NCI-H2081 treated with DMSO at 0.1 percent for 48 hours (cell line): Measurements from ENCODE around the gene ZNF524.

Experiments used
- DNase-seq: peaks from one replicate; lab custom pipeline; 2025; lab: John Stamatoyannopoulos, UW

ZNF524 gene

DNA sequence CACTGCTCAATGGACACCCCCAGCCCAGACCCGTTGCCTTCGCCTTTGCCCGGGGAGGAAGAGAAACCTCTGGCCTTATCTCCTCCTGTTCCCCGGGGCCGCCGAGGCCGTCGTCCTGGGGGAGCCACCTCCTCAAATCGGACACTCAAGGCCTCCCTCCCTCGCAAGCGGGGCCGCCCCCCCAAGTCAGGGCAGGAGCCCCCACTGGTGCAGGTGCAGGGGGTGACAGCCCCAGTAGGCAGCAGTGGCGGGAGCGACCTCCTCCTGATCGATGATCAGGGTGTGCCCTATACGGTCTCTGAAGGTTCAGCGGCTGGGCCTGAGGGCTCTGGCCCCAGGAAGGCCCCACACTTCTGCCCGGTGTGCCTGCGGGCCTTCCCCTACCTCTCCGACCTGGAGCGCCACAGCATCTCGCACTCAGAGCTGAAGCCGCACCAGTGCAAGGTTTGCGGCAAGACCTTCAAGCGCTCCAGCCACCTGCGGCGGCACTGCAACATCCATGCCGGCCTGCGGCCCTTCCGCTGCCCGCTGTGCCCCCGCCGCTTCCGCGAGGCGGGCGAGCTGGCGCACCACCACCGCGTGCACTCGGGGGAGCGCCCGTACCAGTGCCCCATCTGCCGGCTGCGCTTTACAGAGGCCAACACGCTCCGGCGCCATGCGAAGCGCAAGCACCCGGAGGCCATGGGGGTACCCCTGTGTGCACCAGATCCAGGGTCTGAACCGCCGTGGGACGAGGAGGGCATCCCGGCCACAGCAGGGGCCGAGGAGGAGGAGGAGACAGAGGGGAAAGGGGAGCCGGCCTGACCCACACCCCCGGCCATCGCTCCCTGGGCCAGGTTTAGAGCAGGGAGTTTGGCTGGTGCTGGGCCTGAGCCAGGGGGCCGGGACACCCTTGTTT, 2.3 kb downstream of the ZNF524 start:
- no peak for DNase-seq

- DNase-seq: no peak
These were observed 3.0 kb downstream of the ZNF524 start for GRCh38 chr19:55603115-55603514.

DNA sequence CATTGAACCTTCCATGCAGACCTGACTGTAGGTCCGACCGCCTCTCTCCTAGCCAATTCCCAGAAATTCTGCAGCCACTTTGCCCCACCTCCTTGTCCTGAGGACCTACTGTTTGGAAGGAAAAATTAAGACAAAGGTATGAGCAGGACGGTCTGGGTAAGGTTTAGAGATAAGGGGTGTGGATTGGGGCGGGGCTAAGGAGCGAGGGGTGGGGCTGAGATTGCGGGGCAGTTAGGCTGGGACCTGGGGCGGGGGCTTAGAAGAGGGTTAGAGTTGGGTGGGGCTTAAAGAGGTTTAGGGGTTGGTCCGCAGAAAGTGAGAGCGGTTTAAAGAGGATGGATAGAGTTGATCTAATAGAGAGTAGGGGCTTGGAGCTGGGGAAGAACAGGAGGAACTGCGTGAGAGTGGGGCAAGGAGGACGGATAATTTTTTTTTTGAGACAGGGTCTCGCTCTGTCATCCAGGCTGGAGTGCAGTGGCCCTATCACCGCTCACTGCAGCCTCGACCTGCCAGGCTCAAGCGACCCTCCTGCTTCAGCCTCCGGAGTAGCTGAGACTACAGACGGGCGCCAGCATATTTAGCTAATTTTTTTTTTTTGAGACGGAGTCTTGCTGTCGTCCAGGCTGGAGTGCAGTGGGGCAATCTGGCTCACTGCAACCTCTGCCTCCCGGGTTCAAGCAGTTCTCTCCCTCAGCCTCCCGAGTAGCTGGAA, 3.6 kb downstream of the ZNF524 start:
- no peak for DNase-seq

DNA sequence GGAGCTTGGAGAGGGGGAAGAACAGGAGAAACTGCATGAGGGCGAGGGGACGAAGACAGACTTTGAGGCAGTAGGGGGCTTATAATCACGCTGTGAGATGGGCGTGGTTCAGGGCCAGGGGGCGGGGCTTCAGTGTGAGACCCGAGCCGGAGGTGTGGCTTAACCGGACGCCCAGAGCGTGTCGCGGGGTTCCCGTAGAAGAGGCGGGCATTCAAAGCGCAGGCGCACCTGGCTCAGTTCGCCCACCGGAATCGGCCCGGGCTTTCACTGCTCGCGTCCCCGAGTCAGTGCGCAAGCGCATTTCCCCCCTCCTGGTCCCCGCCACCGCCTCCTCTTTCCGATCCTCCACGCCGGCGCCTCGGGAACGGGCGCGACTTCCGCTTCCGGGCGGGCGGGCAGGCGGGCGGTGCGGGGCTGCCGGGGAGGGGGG, 5.1 kb downstream of the ZNF524 start:
- DNase-seq: peak; percentile 95

GRCh38 chr19:55605637-55606470, 5.8 kb downstream of the ZNF524 start, which contains the start of gene ZNF865:
ZNF865 (plus strand) TSS chr19:55605647; CDS start chr19:55613619, 7,972 bp downstream.
- no peak for DNase-seq

DNA sequence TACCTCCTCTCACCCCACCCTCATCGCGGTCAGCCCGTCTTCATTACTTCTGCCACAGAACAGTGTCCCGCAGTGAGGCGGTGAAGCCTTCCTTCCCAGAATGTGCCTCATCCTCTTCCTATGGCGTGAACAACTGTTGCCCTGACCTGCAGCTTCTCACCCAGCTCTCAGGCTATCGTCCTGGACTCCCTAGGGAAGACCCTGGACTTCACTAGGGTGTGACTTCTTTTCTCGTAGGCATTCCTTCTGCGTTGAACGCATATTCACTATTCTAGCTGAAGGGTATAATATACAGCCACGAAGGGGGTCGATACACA, 6.3 kb downstream of the ZNF524 start:
- DNase-seq: no peak

DNA sequence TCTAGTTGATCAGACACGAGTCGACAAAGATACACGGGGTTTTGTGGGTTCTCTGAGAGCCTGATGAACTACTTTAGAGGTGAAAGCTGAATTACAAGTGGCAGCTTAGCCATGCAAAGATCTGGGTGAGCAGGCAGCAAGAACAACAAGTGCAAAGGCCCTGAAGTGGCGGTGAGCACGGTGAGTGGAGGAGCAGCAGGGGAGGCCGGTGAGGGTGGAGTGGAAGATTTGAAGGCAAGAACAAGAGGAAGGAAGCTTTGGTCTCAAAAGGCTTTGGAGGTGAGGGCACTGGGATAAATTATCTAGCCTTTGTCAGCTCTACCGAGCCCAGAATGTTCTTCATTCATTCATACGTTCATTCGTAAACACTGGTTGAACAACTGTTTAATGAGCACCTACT, 6.7 kb downstream of the ZNF524 start:
- no peak for DNase-seq

GRCh38 chr19:55609326-55609725, 9.2 kb downstream of the ZNF524 start:
- DNase-seq: no peak

GRCh38 chr19:55611300-55611982, 11.4 kb downstream of the ZNF524 start:
- no peak for DNase-seq

GRCh38 chr19:55611983-55612645, 12.0 kb downstream of the ZNF524 start:
- no peak for DNase-seq

DNA sequence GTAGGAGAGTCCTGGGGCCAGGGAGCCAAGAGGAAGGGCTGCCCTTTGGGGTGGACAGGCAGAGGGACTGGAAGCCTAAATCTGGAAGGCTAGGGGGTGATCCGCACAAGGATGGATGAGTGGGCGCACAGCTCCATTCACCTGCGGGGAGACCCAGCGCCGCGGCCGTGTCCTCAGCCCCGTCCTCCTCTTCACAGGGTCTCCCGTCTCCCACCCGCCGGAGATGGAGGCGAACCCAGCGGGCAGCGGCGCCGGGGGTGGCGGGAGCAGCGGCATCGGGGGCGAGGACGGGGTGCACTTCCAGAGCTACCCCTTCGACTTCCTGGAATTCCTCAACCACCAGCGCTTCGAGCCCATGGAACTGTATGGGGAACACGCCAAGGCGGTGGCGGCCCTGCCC, 13.3 kb downstream of the ZNF524 start:
- no peak for DNase-seq

DNA sequence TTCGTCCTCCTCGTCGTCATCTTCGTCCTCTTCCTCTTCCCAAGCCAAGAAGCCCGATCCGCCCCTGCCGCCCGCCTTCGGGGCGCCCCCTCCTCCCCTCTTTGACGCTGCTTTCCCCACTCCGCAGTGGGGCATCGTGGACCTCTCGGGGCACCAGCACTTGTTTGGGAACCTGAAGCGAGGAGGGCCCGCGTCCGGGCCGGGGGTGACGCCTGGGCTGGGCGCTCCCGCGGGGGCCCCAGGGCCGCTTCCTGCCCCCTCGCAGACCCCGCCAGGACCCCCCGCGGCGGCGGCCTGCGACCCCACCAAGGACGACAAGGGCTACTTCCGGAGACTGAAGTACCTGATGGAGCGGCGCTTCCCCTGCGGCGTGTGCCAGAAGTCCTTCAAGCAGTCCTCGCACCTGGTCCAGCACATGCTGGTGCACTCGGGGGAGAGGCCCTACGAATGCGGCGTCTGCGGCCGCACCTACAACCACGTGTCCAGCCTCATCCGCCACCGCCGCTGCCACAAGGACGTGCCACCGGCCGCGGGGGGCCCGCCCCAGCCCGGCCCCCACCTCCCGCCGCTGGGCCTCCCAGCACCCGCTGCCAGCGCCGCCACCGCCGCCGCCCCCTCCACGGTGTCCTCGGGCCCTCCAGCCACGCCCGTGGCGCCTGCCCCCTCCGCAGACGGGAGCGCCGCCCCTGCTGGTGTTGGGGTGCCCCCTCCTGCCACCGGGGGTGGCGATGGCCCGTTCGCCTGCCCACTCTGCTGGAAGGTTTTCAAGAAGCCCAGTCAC, 14.0 kb downstream of the ZNF524 start:
- no peak for DNase-seq

DNA sequence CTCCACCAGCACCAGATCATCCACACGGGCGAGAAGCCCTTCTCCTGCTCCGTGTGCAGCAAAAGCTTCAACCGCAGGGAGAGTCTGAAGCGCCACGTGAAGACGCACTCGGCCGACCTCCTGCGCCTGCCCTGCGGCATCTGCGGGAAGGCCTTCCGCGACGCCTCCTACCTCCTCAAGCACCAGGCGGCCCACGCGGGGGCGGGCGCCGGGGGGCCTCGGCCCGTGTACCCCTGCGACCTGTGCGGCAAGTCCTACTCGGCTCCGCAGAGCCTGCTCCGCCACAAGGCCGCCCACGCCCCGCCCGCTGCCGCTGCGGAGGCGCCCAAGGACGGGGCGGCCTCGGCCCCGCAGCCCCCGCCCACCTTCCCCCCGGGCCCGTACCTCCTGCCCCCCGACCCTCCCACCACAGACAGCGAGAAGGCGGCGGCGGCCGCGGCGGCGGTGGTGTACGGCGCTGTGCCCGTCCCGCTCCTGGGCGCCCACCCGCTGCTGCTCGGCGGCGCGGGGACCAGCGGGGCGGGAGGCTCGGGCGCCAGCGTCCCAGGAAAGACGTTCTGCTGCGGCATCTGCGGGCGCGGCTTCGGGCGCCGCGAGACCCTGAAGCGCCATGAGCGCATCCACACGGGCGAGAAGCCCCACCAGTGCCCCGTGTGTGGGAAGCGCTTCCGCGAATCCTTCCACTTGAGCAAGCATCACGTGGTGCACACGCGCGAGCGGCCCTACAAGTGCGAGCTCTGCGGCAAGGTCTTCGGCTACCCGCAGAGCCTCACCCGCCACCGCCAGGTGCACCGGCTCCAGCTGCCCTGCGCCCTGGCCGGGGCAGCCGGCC, 14.8 kb downstream of the ZNF524 start:
- DNase-seq: no peak

DNA sequence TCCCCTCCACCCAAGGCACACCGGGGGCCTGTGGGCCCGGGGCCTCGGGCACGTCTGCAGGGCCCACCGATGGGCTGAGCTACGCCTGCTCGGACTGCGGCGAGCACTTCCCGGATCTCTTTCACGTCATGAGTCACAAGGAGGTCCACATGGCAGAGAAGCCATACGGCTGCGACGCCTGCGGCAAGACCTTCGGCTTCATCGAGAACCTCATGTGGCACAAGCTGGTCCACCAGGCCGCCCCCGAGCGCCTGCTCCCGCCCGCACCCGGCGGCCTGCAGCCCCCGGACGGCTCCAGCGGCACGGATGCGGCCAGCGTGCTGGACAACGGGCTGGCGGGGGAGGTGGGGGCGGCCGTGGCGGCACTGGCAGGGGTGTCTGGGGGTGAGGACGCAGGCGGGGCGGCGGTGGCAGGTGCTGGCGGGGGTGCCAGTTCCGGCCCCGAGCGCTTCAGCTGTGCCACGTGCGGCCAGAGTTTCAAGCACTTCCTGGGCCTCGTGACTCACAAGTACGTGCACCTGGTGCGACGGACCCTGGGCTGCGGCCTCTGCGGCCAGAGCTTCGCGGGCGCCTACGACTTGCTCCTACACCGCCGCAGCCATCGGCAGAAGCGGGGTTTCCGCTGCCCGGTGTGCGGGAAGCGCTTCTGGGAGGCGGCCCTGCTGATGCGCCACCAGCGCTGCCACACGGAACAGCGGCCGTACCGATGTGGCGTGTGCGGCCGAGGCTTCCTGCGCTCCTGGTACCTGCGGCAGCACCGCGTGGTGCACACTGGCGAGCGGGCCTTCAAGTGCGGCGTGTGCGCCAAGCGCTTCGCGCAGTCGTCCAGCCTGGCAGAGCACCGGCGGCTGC, 15.7 kb downstream of the ZNF524 start:
- DNase-seq: no peak

- DNase-seq: no peak
These were observed 16.3 kb downstream of the ZNF524 start for GRCh38 chr19:55616395-55616875.

GRCh38 chr19:55617426-55617825, 17.3 kb downstream of the ZNF524 start:
- DNase-seq: no peak

- no peak for DNase-seq
These were observed 18.3 kb downstream of the ZNF524 start for GRCh38 chr19:55618426-55618825.

GRCh38 chr19:55619286-55619685, 19.2 kb downstream of the ZNF524 start:
- no peak for DNase-seq
